Vagina (tissue), 2 donors: ENCODE data around the gene CCNL1. TPM values are rescaled to one million over a fixed set of nuclear protein-coding genes. Genes with fewer than 3 reads are reported as not detected.

Source experiments
- DNase-seq, 2 donors: peaks; one replicate each; pipeline ENCODE4 v3.0.0-alpha.2; 2017; ENCODE audit errors: extremely low spot score in 2 of 2
- H3K27ac ChIP-seq: fragments of 200-600 bp; sonication (generic); one replicate; pipeline ENCODE4 v1.5.1; 2019
- H3K27me3 ChIP-seq: fragments of 200-600 bp; sonication (generic); one replicate; pipeline ENCODE4 v1.5.1; 2019
- H3K36me3 ChIP-seq, 2 donors: fragments of 200-600 bp; sonication (generic); one replicate each; pipeline ENCODE4 v1.5.1; 2017 to 2019
- H3K4me1 ChIP-seq: fragments of 200-600 bp; sonication (generic); one replicate; pipeline ENCODE4 v1.5.1; 2019
- H3K4me3 ChIP-seq, 2 donors: fragments of 200-600 bp; sonication (generic); 1 replicate in 1 of 2; 2 replicates in 1 of 2; pipeline ENCODE4 v1.5.1; 2016 to 2019
- H3K9me3 ChIP-seq: fragments of 200-600 bp; sonication (generic); one replicate; pipeline ENCODE4 v1.5.1; 2019
- CTCF ChIP-seq, 3 experiments: fragments of 450-650 bp in 2 of 3; fragments of 200-600 bp in 1 of 3; sonication (generic) in 1 of 3; IDR thresholded peaks; one replicate each; pipeline ENCODE4 v1.5.1; 2017 to 2019; ENCODE audit warnings: antibody characterized with exemption in 3 of 3, mild to moderate bottlenecking in 2 of 3, moderate library complexity in 2 of 3
- POLR2A ChIP-seq, 2 donors: fragments of 450-650 bp; IDR thresholded peaks; one replicate each; pipeline ENCODE4 v1.6.1; 2017; ENCODE audit warnings: antibody characterized with exemption in 2 of 2, mild to moderate bottlenecking in 2 of 2, moderate library complexity in 2 of 2
- POLR2AphosphoS5 ChIP-seq, 2 donors: sonication (generic); formaldehyde crosslinking; IDR thresholded peaks; one replicate each; pipeline ENCODE4 v1.9.0; 2017; ENCODE audit warnings: antibody characterized with exemption in 2 of 2, mild to moderate bottlenecking in 2 of 2, low read depth in 1 of 2; ENCODE audit not compliant: insufficient read depth in 1 of 2
- intact Hi-C: fragments of 100-400 bp; cut with DNase I; formaldehyde crosslinking; loops from one replicate; pipeline ENCODE4 v1.15.1; 2023
- total RNA-seq: library from RNA; depleted of rRNA; stranded (reverse); fragments of >200 nt; gene quantifications from one replicate; pipeline ENCODE4 v1.2.3, GENCODE V29; 2016

CCNL1 gene
- total RNA-seq, result 269 TPM

DNA sequence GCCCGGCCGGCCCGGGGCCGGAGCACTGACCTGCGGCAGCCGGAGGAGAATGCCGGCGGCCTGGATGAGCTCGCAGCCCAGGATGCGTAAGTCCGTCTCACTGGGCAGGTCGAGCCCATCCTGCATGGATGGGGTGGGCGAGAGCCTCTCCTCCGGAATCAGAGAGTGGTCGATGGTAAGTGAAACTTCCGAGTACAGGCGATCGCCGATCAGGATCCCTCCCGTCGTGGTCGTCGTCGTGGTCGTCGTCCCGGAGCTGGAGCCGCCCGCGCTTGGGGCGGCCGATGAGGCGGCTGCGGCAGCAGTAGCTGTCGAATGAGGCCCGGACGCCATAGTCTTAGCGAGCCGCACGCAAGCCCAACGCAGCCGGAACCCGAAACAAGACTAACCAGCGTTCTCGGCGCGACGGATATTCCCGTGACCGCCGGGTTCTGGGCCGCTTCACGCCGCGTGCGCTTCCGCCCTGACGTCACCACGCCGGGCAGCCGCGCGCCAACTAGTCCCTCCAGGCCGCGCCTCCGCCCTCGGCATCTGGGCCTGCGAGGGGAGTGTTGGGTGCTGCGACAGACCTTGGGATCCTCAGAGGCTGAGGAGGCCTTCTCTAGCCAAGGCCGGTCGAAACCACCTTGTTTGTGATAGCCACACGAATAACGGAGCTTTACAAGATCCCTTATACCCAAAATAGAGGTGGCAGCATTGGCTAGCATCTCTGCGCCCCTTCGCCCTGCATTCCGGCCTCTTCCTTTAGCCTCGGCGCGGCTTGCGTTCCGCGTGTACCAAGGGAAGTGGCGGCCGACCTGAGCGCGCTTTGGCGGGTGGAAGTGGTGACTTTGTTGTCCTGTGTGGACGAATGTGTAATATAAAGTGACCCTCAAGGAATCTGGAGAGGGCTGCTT is at the start of gene CCNL1:
TSS of gene CCNL1 (minus strand) at position 386 of the 896 bp plus-strand sequence. CDS start at position 333, 53 bp downstream.
- DNase-seq, result peak in 1 of 2 donors; percentile 97
- H3K27ac ChIP-seq, result peak within 1 kb of the TSS; percentile 99
- peak in 2 of 3 experiments; percentile 6 to 12 for TF ChIP-seq CTCF (IDR thresholded peaks at IDR 0.05)
- peak in 1 of 2 donors; percentile 99 for TF ChIP-seq POLR2A (IDR thresholded peaks at IDR 0.05)
- TF ChIP-seq POLR2AphosphoS5 (IDR thresholded peaks at IDR 0.05; ENCODE audit: insufficient read depth in 1 of 2, low read depth in 1 of 2), result peak; percentile 90 to 100
- intact Hi-C loops, result loop anchor here (1.0 kb wide), 1 partner anchor 15 kb away; no protein-coding TSS in a partner anchor
- peaks cover 51% of the 10 kb centered on the region for H3K4me1 ChIP-seq
- peak within 1 kb of the TSS; percentile 79 to 92 for H3K4me3 ChIP-seq
- no peaks in the 10 kb centered on the region for H3K9me3 ChIP-seq
- H3K36me3 ChIP-seq, result peaks cover 0 to 37% of the 10 kb centered on the region in 2 donors
- H3K27me3 ChIP-seq, result no peaks in the 10 kb centered on the region

DNA sequence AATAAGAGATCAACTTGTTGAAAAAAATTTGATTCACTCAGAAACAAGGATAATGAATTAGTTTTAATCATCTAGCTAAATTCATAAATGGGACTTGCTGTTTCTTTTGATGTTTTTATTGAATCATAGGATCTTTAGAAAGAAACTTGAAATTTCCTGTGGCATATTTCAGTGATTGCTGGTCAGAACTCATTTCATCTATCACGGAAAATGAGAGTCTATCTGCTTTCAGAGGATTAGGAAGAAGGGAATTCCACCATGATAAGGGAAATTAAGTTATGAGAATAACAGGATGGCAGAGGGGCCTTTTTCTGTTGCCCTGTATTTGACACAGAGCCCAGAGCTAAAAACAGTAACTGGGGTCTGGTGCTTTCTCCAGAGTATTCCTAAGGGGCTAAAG is 44.9 kb upstream of the CCNL1 start:
- Histone ChIP-seq H3K27ac (no peak overlapping the region), H3K9me3 (no peaks in the 10 kb centered on the region), H3K4me1 (no peaks in the 10 kb centered on the region), H3K27me3 (no peaks in the 10 kb centered on the region), H3K36me3 (no peaks in the 10 kb centered on the region), H3K4me3 (no peak overlapping the region)
- no peak for DNase-seq
- no peak for TF ChIP-seq POLR2AphosphoS5 (IDR thresholded peaks at IDR 0.05; ENCODE audit: insufficient read depth in 1 of 2, low read depth in 1 of 2)
- no peak for TF ChIP-seq POLR2A (IDR thresholded peaks at IDR 0.05)
- no peak for TF ChIP-seq CTCF (IDR thresholded peaks at IDR 0.05)
- intact Hi-C loops, result loop anchor here (5.0 kb wide), 1 partner anchor 287 kb away; no protein-coding TSS in a partner anchor

DNA sequence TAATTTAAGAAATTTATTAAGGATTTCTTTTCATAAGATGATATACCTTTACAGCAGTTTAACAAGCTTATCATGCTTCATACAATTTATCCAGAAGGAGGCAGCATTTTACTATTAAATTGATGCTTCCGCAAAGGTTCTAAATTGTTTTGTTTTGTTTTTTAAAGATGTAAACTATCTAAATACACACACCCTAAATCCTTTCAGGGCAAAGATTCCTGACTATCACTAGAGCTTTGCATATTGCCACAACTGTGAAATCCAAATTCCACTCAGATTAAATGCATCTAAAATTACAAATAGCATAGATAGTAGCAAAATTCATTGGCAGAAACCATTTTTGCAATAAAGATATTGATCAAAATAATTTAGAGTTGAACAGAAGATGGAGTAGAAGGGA is 44.5 kb upstream of the CCNL1 start:
- Histone ChIP-seq H3K4me1 (no peaks in the 10 kb centered on the region), H3K4me3 (no peak overlapping the region), H3K27me3 (no peaks in the 10 kb centered on the region), H3K27ac (no peak overlapping the region), H3K9me3 (no peaks in the 10 kb centered on the region), H3K36me3 (no peaks in the 10 kb centered on the region)
- DNase-seq, result no peak
- intact Hi-C loops, result no loop called here
- peak in 1 of 3 experiments; percentile 39 for TF ChIP-seq CTCF (IDR thresholded peaks at IDR 0.05)
- no peak for TF ChIP-seq POLR2AphosphoS5 (IDR thresholded peaks at IDR 0.05; ENCODE audit: insufficient read depth in 1 of 2, low read depth in 1 of 2)

DNA sequence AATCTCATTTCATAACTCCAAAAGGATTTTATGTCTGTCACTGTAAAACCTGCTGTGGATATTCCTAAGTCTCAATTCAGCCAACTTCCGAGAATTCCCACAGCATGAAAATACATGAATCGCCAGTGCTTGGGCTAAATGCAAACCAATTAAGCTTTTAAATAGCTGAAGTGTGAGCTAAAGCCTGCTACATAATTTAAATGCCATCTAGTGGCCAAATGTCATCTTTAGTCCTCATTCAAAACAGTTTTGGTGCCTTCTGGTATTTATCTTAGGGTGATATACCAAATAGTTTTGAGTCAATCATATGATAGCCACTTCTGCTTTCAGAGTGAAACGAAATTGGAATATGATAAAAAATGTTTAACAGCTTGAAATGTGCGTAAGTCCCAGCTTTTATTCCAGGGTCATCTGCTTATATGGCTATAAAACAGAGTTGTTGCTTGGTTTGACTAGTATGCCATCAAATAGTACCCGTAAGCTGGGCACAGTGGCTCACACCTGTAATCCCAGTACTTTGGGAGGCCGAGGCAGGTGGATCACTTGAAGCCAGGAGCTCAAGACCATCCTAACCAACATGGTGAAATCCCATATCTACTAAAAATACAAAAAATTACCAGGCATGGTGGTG is 41.8 kb upstream of the CCNL1 start:
- no peaks in the 10 kb centered on the region for H3K36me3 ChIP-seq
- no peaks in the 10 kb centered on the region for H3K9me3 ChIP-seq
- H3K27me3 ChIP-seq, result no peaks in the 10 kb centered on the region
- DNase-seq, result no peak
- TF ChIP-seq POLR2AphosphoS5 (IDR thresholded peaks at IDR 0.05; ENCODE audit: insufficient read depth in 1 of 2, low read depth in 1 of 2), result no peak
- no peak for TF ChIP-seq POLR2A (IDR thresholded peaks at IDR 0.05)
- peak in 2 of 3 experiments; percentile 1 to 37 for TF ChIP-seq CTCF (IDR thresholded peaks at IDR 0.05)
- no peaks in the 10 kb centered on the region for H3K4me1 ChIP-seq
- no peak overlapping the region for H3K27ac ChIP-seq
- intact Hi-C loops, result no loop called here
- no peak overlapping the region for H3K4me3 ChIP-seq
